Measurements from ENCODE around the gene SUSD4.

DNA sequence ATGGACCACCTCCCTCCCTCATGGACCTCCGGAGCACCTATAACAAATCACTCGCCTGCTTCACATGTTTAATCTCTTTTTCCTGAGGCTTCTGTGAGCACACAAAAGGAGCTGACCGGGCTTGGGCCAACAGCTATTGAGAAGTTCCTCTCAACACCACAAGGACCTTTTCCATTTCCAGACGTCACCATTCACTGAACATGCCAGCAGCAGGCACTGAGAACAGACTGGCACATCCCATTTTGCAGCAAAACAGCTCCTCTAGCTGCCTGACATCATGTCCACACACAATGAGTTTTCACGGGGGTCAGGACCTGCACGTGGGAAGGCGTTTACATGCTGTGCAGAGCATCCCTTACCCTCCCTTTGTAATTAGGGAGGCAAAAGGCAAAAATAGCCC is 11.0 kb downstream of the SUSD4 start:
- TF ChIP-seq RAD21 (IDR thresholded peaks at IDR 0.05; ENCODE audit: low read depth) (no peak), EP300 (IDR thresholded peaks at IDR 0.05; ENCODE audit: borderline replicate concordance) (no peak), TCF12 (IDR thresholded peaks at IDR 0.05; ENCODE audit: low read depth) (no peak), YY1 (IDR thresholded peaks at IDR 0.05; ENCODE audit: low read depth) (no peak), TAF1 (IDR thresholded peaks at IDR 0.05; ENCODE audit: low read depth) (no peak), CEBPB (IDR thresholded peaks at IDR 0.05) (no peak), TEAD4 (IDR thresholded peaks at IDR 0.05) (no peak), EGR1 (IDR thresholded peaks at IDR 0.05) (no peak)
- TF ChIP-seq, protein P1, sequence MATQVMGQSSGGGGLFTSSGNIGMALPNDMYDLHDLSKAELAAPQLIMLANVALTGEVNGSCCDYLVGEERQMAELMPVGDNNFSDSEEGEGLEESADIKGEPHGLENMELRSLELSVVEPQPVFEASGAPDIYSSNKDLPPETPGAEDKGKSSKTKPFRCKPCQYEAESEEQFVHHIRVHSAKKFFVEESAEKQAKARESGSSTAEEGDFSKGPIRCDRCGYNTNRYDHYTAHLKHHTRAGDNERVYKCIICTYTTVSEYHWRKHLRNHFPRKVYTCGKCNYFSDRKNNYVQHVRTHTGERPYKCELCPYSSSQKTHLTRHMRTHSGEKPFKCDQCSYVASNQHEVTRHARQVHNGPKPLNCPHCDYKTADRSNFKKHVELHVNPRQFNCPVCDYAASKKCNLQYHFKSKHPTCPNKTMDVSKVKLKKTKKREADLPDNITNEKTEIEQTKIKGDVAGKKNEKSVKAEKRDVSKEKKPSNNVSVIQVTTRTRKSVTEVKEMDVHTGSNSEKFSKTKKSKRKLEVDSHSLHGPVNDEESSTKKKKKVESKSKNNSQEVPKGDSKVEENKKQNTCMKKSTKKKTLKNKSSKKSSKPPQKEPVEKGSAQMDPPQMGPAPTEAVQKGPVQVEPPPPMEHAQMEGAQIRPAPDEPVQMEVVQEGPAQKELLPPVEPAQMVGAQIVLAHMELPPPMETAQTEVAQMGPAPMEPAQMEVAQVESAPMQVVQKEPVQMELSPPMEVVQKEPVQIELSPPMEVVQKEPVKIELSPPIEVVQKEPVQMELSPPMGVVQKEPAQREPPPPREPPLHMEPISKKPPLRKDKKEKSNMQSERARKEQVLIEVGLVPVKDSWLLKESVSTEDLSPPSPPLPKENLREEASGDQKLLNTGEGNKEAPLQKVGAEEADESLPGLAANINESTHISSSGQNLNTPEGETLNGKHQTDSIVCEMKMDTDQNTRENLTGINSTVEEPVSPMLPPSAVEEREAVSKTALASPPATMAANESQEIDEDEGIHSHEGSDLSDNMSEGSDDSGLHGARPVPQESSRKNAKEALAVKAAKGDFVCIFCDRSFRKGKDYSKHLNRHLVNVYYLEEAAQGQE (IDR thresholded peaks at IDR 0.05; ENCODE audit: low read depth): no peak
- TF ChIP-seq, protein P2, sequence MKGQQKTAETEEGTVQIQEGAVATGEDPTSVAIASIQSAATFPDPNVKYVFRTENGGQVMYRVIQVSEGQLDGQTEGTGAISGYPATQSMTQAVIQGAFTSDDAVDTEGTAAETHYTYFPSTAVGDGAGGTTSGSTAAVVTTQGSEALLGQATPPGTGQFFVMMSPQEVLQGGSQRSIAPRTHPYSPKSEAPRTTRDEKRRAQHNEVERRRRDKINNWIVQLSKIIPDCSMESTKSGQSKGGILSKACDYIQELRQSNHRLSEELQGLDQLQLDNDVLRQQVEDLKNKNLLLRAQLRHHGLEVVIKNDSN (IDR thresholded peaks at IDR 0.05): no peak
- TF ChIP-seq, protein P3, sequence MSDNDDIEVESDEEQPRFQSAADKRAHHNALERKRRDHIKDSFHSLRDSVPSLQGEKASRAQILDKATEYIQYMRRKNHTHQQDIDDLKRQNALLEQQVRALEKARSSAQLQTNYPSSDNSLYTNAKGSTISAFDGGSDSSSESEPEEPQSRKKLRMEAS (IDR thresholded peaks at IDR 0.05): no peak

Measured in Ishikawa (cell line).